Measurements from ENCODE around the gene COL4A1.

GRCh38 chr13:110185696-110186095 lies 121.3 kb downstream of the COL4A1 start:
- no peak for TF ChIP-seq EZH2 (IDR thresholded peaks at IDR 0.05; ENCODE audit: borderline replicate concordance, low read length)
- no peak for TF ChIP-seq CTCF (IDR thresholded peaks at IDR 0.05; ENCODE audit: low read length)

Data from OCI-LY1 (cell line).